CD4-positive, alpha-beta T cell (primary cell): ENCODE data around the gene ZNF770. TPM values are rescaled to one million over a fixed set of nuclear protein-coding genes. Genes with fewer than 3 reads are reported as not detected.
A peak's percentile ranks its signal among the peaks of the same experiment; 100 is the strongest.

ENCODE experiments used
- ATAC-seq: fragments of 200-7000 bp; cut with Tn5 transposase; one replicate; pipeline ENCODE4 v1.10.0; 2022; ENCODE audit warnings: mild to moderate bottlenecking; ENCODE audit not compliant: poor library complexity
- CTCF ChIA-PET: fragments of 350-600 bp; sonication (Branson Sonifier 250); formaldehyde crosslinking; loops from one replicate; lab custom pipeline; 2021; ENCODE audit warnings: antibody characterized with exemption, inconsistent platforms; lab: Charles Lee
- POLR2A ChIA-PET: fragments of 350-600 bp; sonication (Branson Sonifier 250); formaldehyde crosslinking; loops from one replicate; lab custom pipeline; 2021; ENCODE audit warnings: antibody characterized with exemption, inconsistent platforms; lab: Charles Lee
- DNase-seq, 14 experiments: peaks; one replicate each; pipeline ENCODE4 v3.0.0-alpha.2; 2013 to 2020; ENCODE audit warnings: mixed read lengths in 2 of 14
- H3K27ac ChIP-seq, 2 donors: one replicate each; pipeline versions ENCODE4 v1.5.1 to v1.7.0; 2013; ENCODE audit warnings: low read length in 2 of 2, low read depth in 1 of 2, mild to moderate bottlenecking in 1 of 2
- H3K27me3 ChIP-seq, 2 experiments: 1 replicate in 1 of 2; 2 replicates in 1 of 2; pipeline versions ENCODE4 v1.6.1 to v1.7.0; 2013; ENCODE audit warnings: low read length in 2 of 2, control low read depth in 1 of 2, mild to moderate bottlenecking in 1 of 2, moderate library complexity in 1 of 2; ENCODE audit not compliant: insufficient read depth in 2 of 2, control insufficient read depth in 1 of 2
- H3K36me3 ChIP-seq: one replicate; pipeline ENCODE4 v1.6.1; 2013; ENCODE audit warnings: low read length, control low read depth; ENCODE audit not compliant: insufficient read depth
- H3K4me1 ChIP-seq: one replicate; pipeline ENCODE4 v1.6.1; 2013; ENCODE audit warnings: low read length, control low read depth; ENCODE audit not compliant: insufficient read depth
- H3K4me3 ChIP-seq: one replicate; pipeline ENCODE4 v1.5.1; 2013; ENCODE audit warnings: mild to moderate bottlenecking, low read length, moderate library complexity
- H3K9me3 ChIP-seq, 2 experiments: 1 replicate in 1 of 2; 2 replicates in 1 of 2; pipeline versions ENCODE4 v1.6.1 to v1.7.0; 2013; ENCODE audit warnings: low read length in 2 of 2, mild to moderate bottlenecking in 2 of 2, control low read depth in 1 of 2, moderate library complexity in 1 of 2; ENCODE audit not compliant: control insufficient read depth in 1 of 2, insufficient read depth in 1 of 2
- H3K27ac Mint-ChIP-seq: one replicate; pipeline ENCODE4 v1.8.0; 2020; ENCODE audit warnings: mixed read lengths
- H3K27me3 Mint-ChIP-seq: one replicate; pipeline ENCODE4 v1.8.0; 2021; ENCODE audit warnings: mixed read lengths
- H3K36me3 Mint-ChIP-seq: one replicate; pipeline ENCODE4 v1.8.0; 2021; ENCODE audit warnings: low read depth, mixed read lengths
- H3K4me1 Mint-ChIP-seq: one replicate; pipeline ENCODE4 v1.8.0; 2021; ENCODE audit warnings: low read depth, mixed read lengths
- H3K4me3 Mint-ChIP-seq: one replicate; pipeline ENCODE4 v1.8.0; 2020; ENCODE audit warnings: mild to moderate bottlenecking, mixed read lengths
- H3K9me3 Mint-ChIP-seq: one replicate; pipeline ENCODE4 v1.8.0; 2020; ENCODE audit warnings: mixed read lengths
- intact Hi-C, 2 experiments: fragments of 100-400 bp; cut with DNase I in 1 of 2; cut with micrococcal nuclease in 1 of 2; formaldehyde crosslinking; loops; one replicate each; pipeline versions ENCODE4 v1.15.1 to v1.9.0; 2023 to 2025; cut with DNase I, micrococcal nuclease
- total RNA-seq, 174 experiments: library from RNA in 2 of 174; stranded (reverse) in 2 of 174; gene quantifications; one replicate each; pipeline ENCODE4 v1.2.3 and lab custom pipeline; 2021 to 2026
- TF ChIP-seq, protein P1 (sequence below): fragments of 200-600 bp; IDR thresholded peaks from one replicate; pipeline ENCODE4 v1.8.0; 2022; ENCODE audit warnings: antibody characterized with exemption, mild to moderate bottlenecking

Gene ZNF770
- total RNA-seq, 2 experiments from 2014 or later: 35.4 to 37.9 TPM

DNA sequence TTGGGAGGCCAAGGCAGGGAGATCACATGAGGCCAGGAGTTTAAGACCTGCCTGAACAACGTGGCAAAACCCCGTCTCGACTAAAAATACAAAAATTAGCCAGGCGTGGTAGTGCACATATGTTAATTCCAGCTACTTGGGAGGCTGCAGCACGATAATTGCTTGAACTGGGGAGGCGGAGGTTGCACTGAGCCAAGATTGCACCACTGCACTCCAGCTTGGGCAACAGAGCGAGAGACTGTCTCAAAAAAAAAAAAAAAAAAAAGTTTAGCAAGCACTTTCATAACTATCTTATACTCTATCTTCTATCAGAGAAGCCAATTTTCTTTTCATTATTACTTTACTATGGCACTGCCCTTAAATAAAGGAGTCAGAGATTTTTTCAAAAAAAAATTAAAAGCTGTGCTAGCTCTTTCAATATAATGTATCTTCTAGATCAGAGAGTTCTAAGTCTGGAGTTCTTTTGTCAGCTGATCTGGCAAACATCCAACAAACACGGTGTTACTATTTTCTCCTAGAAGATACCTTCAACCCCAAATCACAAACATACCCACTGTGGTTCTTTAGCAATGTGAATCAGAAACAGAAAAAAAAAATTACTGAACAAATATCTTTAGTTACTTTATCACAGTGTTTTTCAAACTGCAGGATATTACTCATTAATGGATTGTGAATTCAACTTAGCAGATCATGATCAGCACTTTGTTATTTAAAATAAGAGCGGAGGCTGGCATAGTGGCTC lies 3.0 kb downstream of the ZNF770 start:
- Mint-ChIP-seq H3K4me3 (peak overlapping the region; percentile 75), H3K4me1 (peaks cover 55% of the 10 kb centered on the region)
- TF ChIP-seq, protein P1, sequence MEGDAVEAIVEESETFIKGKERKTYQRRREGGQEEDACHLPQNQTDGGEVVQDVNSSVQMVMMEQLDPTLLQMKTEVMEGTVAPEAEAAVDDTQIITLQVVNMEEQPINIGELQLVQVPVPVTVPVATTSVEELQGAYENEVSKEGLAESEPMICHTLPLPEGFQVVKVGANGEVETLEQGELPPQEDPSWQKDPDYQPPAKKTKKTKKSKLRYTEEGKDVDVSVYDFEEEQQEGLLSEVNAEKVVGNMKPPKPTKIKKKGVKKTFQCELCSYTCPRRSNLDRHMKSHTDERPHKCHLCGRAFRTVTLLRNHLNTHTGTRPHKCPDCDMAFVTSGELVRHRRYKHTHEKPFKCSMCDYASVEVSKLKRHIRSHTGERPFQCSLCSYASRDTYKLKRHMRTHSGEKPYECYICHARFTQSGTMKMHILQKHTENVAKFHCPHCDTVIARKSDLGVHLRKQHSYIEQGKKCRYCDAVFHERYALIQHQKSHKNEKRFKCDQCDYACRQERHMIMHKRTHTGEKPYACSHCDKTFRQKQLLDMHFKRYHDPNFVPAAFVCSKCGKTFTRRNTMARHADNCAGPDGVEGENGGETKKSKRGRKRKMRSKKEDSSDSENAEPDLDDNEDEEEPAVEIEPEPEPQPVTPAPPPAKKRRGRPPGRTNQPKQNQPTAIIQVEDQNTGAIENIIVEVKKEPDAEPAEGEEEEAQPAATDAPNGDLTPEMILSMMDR: no peak

DNA sequence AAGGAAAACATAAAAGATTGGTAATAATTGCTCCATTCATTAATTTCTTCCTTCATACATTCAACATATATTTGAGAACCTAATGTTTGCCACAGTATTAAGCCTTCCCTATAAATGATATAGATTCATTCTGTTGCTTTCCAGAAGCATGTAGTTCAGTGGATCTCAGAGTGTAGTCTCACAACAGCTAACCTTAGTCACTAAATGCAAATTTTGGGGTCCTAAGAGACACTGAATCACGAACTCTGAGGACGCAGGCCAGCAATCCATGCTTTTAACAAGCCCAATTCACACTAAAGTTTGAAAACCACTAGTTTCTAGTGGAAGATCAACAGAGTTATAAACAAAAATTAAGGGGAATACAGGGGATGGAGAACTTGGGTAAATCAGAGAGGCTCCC lies 11.3 kb downstream of the ZNF770 start:
- no peaks in the 10 kb centered on the region for H3K9me3 Mint-ChIP-seq

More for the DNA sequence above, 3.0 kb downstream of the ZNF770 start:
- POLR2A ChIA-PET: interaction anchor here (4.7 kb wide), 1 partner anchor 16 kb away, joined by 166 read pairs; the partner anchor contains the start of gene AQR
- H3K4me1 ChIP-seq: peaks cover 23% of the 10 kb centered on the region
- H3K9me3 Mint-ChIP-seq: no peaks in the 10 kb centered on the region
- intact Hi-C loops: loop anchor here in 1 of 2 experiments (5.0 kb wide), 5 partner anchors 562 to 948 kb away; partner anchors contain the start of genes AVEN, DPH6, EMC7 and NOP10
- no peak for ATAC-seq
- no peaks in the 10 kb centered on the region for H3K27me3 Mint-ChIP-seq
- peak overlapping the region; percentile 85 for H3K27ac Mint-ChIP-seq
- H3K9me3 ChIP-seq: no peaks in the 10 kb centered on the region
- H3K27ac ChIP-seq: no peak overlapping the region
- CTCF ChIA-PET: interaction anchor here (1.6 kb wide), 1 partner anchor 15 kb away, joined by 11 read pairs; the partner anchor contains the start of gene AQR
- H3K27me3 ChIP-seq: no peaks in the 10 kb centered on the region
- peaks cover 30% of the 10 kb centered on the region for H3K36me3 ChIP-seq
- peak in 2 of 14 experiments; percentile 31 to 40 for DNase-seq
- H3K36me3 Mint-ChIP-seq: peaks cover 63% of the 10 kb centered on the region
- H3K4me3 ChIP-seq: no peak overlapping the region

GRCh38 chr15:34976073-34976472 lies 12.0 kb downstream of the ZNF770 start:
- CTCF ChIA-PET: no interaction called here

More for the DNA sequence above, 11.3 kb downstream of the ZNF770 start:
- TF ChIP-seq, protein P1: no peak
- Histone ChIP-seq H3K4me1 (no peaks in the 10 kb centered on the region), H3K36me3 (peaks cover 6% of the 10 kb centered on the region), H3K9me3 (no peaks in the 10 kb centered on the region), H3K27me3 (no peaks in the 10 kb centered on the region), H3K4me3 (no peak overlapping the region), H3K27ac (no peak overlapping the region)
- Mint-ChIP-seq H3K4me3 (no peak overlapping the region), H3K27ac (no peak overlapping the region), H3K27me3 (no peaks in the 10 kb centered on the region), H3K4me1 (peaks cover 7% of the 10 kb centered on the region), H3K36me3 (peaks cover 8% of the 10 kb centered on the region)
- DNase-seq (no peak), ATAC-seq (no peak)
- ChIA-PET CTCF (no interaction called here), POLR2A (interaction anchor here (3.7 kb wide), 1 partner anchor 12 kb away, joined by 19 read pairs; the partner anchor contains the start of gene ZNF770)
- intact Hi-C loops: no loop called here

More at GRCh38 chr15:34976073-34976472, 12.0 kb downstream of the ZNF770 start:
- intact Hi-C loops: no loop called here
- Histone ChIP-seq H3K27ac (no peak overlapping the region), H3K36me3 (no peaks in the 10 kb centered on the region), H3K4me3 (no peak overlapping the region), H3K9me3 (no peaks in the 10 kb centered on the region), H3K4me1 (no peaks in the 10 kb centered on the region), H3K27me3 (no peaks in the 10 kb centered on the region)
- Mint-ChIP-seq H3K4me1 (peaks cover 7% of the 10 kb centered on the region), H3K36me3 (peaks cover under 1% of the 10 kb centered on the region), H3K9me3 (no peaks in the 10 kb centered on the region), H3K4me3 (no peak overlapping the region), H3K27ac (no peak overlapping the region), H3K27me3 (no peaks in the 10 kb centered on the region)
- DNase-seq (no peak), ATAC-seq (no peak)
- POLR2A ChIA-PET: interaction anchor here (3.7 kb wide), 1 partner anchor 12 kb away, joined by 19 read pairs; the partner anchor contains the start of gene ZNF770
- TF ChIP-seq, protein P1: no peak
